Gastrocnemius medialis (tissue), 4 donors: ENCODE data around the gene AEBP1.

ENCODE experiments used
- POLR2A ChIP-seq, 2 donors: fragments of 450-650 bp; IDR thresholded peaks; one replicate each; pipeline ENCODE4 v1.6.1; 2017; ENCODE audit warnings: antibody characterized with exemption in 2 of 2, mild to moderate bottlenecking in 2 of 2, moderate library complexity in 2 of 2
- TF ChIP-seq, protein P1 (sequence below), 5 experiments: fragments of 450-650 bp in 3 of 5; fragments of 200-600 bp in 2 of 5; sonication (generic) in 2 of 5; IDR thresholded peaks in 4 of 5; conservative IDR thresholded peaks in 1 of 5; 1 replicate in 4 of 5; 2 replicates in 1 of 5; pipeline ENCODE4 v1.5.1; 2016 to 2019; ENCODE audit warnings: antibody characterized with exemption in 5 of 5, mild to moderate bottlenecking in 3 of 5, moderate library complexity in 3 of 5

DNA sequence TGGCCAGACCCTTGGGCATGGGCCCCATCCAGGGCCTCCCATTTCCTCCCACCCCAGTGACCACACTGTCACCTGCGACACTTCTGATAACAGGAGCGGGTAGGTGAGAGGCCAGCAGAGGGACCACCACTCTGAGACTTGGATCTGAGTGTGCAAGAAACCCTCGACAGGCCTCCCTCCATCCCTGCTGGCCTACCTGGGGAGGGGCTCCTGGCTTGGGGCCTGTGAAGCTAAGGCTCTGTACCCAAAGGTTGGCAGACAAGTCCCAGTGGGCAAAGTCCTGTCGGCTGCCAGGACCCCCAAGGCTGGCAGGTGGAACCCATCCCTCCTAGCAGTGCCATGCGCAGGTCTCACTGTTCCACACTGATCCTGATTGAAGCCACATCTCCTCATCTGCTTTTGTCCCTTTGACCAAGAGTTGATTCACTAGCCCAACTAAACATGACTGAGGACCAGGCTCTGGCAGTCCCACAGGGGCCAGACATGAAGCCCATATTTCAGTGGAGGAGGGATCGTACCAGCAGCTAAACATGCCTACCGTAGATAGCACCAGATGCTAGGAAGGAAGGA, 37.6 kb upstream of the AEBP1 start:
- TF ChIP-seq, protein P1, sequence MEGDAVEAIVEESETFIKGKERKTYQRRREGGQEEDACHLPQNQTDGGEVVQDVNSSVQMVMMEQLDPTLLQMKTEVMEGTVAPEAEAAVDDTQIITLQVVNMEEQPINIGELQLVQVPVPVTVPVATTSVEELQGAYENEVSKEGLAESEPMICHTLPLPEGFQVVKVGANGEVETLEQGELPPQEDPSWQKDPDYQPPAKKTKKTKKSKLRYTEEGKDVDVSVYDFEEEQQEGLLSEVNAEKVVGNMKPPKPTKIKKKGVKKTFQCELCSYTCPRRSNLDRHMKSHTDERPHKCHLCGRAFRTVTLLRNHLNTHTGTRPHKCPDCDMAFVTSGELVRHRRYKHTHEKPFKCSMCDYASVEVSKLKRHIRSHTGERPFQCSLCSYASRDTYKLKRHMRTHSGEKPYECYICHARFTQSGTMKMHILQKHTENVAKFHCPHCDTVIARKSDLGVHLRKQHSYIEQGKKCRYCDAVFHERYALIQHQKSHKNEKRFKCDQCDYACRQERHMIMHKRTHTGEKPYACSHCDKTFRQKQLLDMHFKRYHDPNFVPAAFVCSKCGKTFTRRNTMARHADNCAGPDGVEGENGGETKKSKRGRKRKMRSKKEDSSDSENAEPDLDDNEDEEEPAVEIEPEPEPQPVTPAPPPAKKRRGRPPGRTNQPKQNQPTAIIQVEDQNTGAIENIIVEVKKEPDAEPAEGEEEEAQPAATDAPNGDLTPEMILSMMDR (IDR thresholded peaks at IDR 0.05 in 4 of 5, conservative IDR thresholded peaks at IDR 0.05 in 1 of 5) = no peak
- no peak for TF ChIP-seq POLR2A (IDR thresholded peaks at IDR 0.05)
